Measurements from ENCODE around the gene CCL21. TPM values are rescaled to one million over a fixed set of nuclear protein-coding genes. Genes with fewer than 3 reads are reported as not detected.
"Not testable (repeated sequence)": the region's sequence is repeated elsewhere in the genome, so short reads cannot be mapped to it uniquely, and the experiment has no call there.

CCL21 gene
- polyA plus RNA-seq: 100 to 1,000 TPM in 1 of 3 donors, 10 to 100 TPM in 2; 11.6 to 362 (median 74.7) TPM

- whole genome bisulfite sequencing, 3 donors: 42 to 78% (median 47%) methylated on average over 2 of the region's 2 CpGs
- no peak within 1 kb of the TSS for H3K27ac ChIP-seq (ENCODE audit: low read depth, low read length)
Observed at GRCh38 chr9:34710023-34710422, at the start of gene CCL21. Gene CCL21 (minus strand): TSS chr9:34710136. CDS start chr9:34710066, 70 bp downstream.

- H3K27ac ChIP-seq (ENCODE audit: low read depth, low read length): no peak overlapping the region
- WGBS, 3 donors: 74 to 84% (median 79%) methylated on average over 13 of the region's 13 CpGs
Observed at GRCh38 chr9:34759432-34760134, 49.6 kb upstream of the CCL21 start.

GRCh38 chr9:34750320-34750719 is 40.4 kb upstream of the CCL21 start:
- 47 to 77% (median 49%) methylated on average over 2 of the region's 2 CpGs for WGBS, 3 donors

GRCh38 chr9:34746526-34746925 is 36.6 kb upstream of the CCL21 start:
- no peak overlapping the region for H3K27ac ChIP-seq (ENCODE audit: low read depth, low read length)

More at GRCh38 chr9:34750320-34750719, 40.4 kb upstream of the CCL21 start:
- not testable (repeated sequence) for H3K27ac ChIP-seq (ENCODE audit: low read depth, low read length)

- 48 to 67% (median 61%) methylated on average over 2 of the region's 2 CpGs for WGBS, 3 donors
- no peak overlapping the region for H3K27ac ChIP-seq (ENCODE audit: low read depth, low read length)
Observed at GRCh38 chr9:34744295-34745221, 34.6 kb upstream of the CCL21 start.

GRCh38 chr9:34742710-34743109 is 32.8 kb upstream of the CCL21 start:
- 78 to 90% (median 87%) methylated on average over 2 of the region's 2 CpGs for WGBS, 3 donors
- no peak overlapping the region for H3K27ac ChIP-seq (ENCODE audit: low read depth, low read length)

GRCh38 chr9:34741628-34742027 is 31.7 kb upstream of the CCL21 start:
- no peak overlapping the region for H3K27ac ChIP-seq (ENCODE audit: low read depth, low read length)
- WGBS, 3 donors: 60 to 73% (median 71%) methylated on average over 6 of the region's 6 CpGs

- WGBS, 3 donors: 94 to 97% (median 96%) methylated on average over 20 to 26 of the region's 27 CpGs
- not testable (repeated sequence) for H3K27ac ChIP-seq (ENCODE audit: low read depth, low read length)
Observed at GRCh38 chr9:34740176-34740575, 30.2 kb upstream of the CCL21 start.

- no peak overlapping the region for H3K27ac ChIP-seq (ENCODE audit: low read depth, low read length)
- WGBS, 3 donors: 55 to 71% (median 56%) methylated on average over 6 of the region's 6 CpGs
Observed at GRCh38 chr9:34737677-34738260, 27.8 kb upstream of the CCL21 start.

- H3K27ac ChIP-seq (ENCODE audit: low read depth, low read length): no peak overlapping the region
Observed at GRCh38 chr9:34734720-34735119, 24.8 kb upstream of the CCL21 start.

GRCh38 chr9:34732886-34733285 is 22.9 kb upstream of the CCL21 start:
- WGBS, 3 donors: 68 to 88% (median 81%) methylated on average over 2 of the region's 2 CpGs
- no peak overlapping the region for H3K27ac ChIP-seq (ENCODE audit: low read depth, low read length)

GRCh38 chr9:34732478-34732877 is 22.5 kb upstream of the CCL21 start:
- WGBS, 3 donors: 83 to 95% (median 88%) methylated on average over 1 of the region's 1 CpG
- no peak overlapping the region for H3K27ac ChIP-seq (ENCODE audit: low read depth, low read length)

- no peak overlapping the region for H3K27ac ChIP-seq (ENCODE audit: low read depth, low read length)
- 90 to 94% (median 91%) methylated on average over 11 of the region's 11 CpGs for WGBS, 3 donors
Observed at GRCh38 chr9:34723141-34723540, 13.2 kb upstream of the CCL21 start.

GRCh38 chr9:34719769-34720025 is 9.8 kb upstream of the CCL21 start:
- not testable (repeated sequence) for H3K27ac ChIP-seq (ENCODE audit: low read depth, low read length)

- no peak overlapping the region for H3K27ac ChIP-seq (ENCODE audit: low read depth, low read length)
- WGBS, 3 donors: 87 to 91% (median 87%) methylated on average over 8 of the region's 8 CpGs
Observed at GRCh38 chr9:34719021-34719768, 9.3 kb upstream of the CCL21 start.

GRCh38 chr9:34717996-34718614 is 8.2 kb upstream of the CCL21 start:
- no peak overlapping the region for H3K27ac ChIP-seq (ENCODE audit: low read depth, low read length)
- WGBS, 3 donors: 50 to 65% (median 58%) methylated on average over 3 of the region's 3 CpGs

- WGBS, 3 donors: 53 to 79% (median 73%) methylated on average over 4 of the region's 4 CpGs
Observed at GRCh38 chr9:34716711-34717110, 6.8 kb upstream of the CCL21 start.

GRCh38 chr9:34715639-34716215 is 5.8 kb upstream of the CCL21 start:
- 91 to 94% (median 92%) methylated on average over 7 of the region's 7 CpGs for WGBS, 3 donors
- no peak overlapping the region for H3K27ac ChIP-seq (ENCODE audit: low read depth, low read length)

More at GRCh38 chr9:34716711-34717110, 6.8 kb upstream of the CCL21 start:
- H3K27ac ChIP-seq (ENCODE audit: low read depth, low read length): no peak overlapping the region

Data from adipose tissue (tissue), 3 donors.